ENCODE measurements around the gene CDC42EP5. TPM values are rescaled to one million over a fixed set of nuclear protein-coding genes. Genes with fewer than 3 reads are reported as not detected.

Gene CDC42EP5
- total RNA-seq, 1 donor from 2014 or later, result 11.0 TPM

GRCh38 chr19:54464044-54464629 lies 9.0 kb downstream of the CDC42EP5 start:
- ATAC-seq (peak; percentile 40), DNase-seq (peak; percentile 79)
- intact Hi-C loops (cut with micrococcal nuclease), result no loop called here

- DNase-seq (peak; percentile 97), ATAC-seq (peak; percentile 75)
- intact Hi-C loops (cut with micrococcal nuclease), result no loop called here
Observed at GRCh38 chr19:54463531-54464043, 9.5 kb downstream of the CDC42EP5 start, which contains the start of gene LENG9. Gene LENG9 (minus strand): TSS chr19:54463778. CDS start chr19:54463526, 252 bp downstream.

GRCh38 chr19:54462655-54463530 lies 10.2 kb downstream of the CDC42EP5 start:
- DNase-seq (peak; percentile 86), ATAC-seq (peak; percentile 38)
- intact Hi-C loops (cut with micrococcal nuclease), result no loop called here

DNA sequence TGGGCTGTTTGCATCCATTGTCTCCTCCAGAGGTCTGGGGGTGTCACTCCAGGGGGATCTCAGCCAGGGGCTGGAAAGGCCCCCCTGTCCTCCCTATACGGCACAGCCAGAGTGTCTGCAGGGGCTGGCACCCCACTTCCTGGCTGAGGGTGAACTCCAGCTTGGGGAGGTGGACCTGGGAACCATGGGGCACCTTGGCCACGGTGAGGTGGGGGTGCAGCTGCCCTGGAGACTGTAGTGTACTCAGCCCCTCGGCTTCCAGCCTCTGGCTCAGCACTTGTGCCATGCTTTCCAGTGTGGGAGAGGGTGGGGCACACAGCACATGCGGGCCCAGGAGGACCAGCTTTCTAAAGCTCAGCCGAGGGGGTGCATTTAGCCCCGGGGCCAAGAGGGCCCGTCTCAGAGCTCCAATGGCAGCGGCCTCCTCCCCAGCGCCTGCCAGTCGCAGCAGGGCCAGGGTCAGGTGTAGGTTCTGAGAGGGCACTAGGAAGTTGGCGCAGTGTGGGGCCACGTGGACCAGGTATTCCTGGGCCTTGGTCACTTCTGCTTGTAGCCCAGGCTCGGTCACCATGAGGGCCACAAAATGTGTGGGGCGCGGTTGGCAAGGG lies 10.9 kb downstream of the CDC42EP5 start:
- no peak for DNase-seq
- no peak for ATAC-seq
- intact Hi-C loops (cut with micrococcal nuclease), result no loop called here

GRCh38 chr19:54461613-54462012 lies 11.5 kb downstream of the CDC42EP5 start:
- ATAC-seq (no peak), DNase-seq (no peak)
- intact Hi-C loops (cut with micrococcal nuclease), result no loop called here

DNA sequence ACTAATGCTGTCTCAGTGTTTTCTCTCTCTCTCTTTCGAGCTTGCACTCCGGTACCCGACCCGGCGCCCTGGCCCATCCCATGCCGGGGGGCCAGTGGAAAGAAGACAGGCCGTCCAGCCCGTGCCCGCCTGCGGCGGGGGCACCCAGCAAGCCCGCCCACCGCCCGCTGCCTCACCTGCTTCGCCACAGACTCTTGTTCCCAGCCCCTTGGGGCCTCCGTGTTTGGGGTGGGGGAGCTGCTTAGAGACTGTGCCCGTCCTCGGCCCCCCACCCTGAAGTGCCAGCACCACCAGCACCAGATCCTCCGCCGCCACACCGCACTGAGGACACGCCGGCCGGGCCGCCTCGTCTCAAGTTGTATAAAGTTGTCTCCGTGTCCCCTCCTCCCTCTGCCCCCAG lies 11.9 kb downstream of the CDC42EP5 start:
- intact Hi-C loops (cut with micrococcal nuclease), result no loop called here
- ATAC-seq, result no peak
- DNase-seq, result no peak

DNA sequence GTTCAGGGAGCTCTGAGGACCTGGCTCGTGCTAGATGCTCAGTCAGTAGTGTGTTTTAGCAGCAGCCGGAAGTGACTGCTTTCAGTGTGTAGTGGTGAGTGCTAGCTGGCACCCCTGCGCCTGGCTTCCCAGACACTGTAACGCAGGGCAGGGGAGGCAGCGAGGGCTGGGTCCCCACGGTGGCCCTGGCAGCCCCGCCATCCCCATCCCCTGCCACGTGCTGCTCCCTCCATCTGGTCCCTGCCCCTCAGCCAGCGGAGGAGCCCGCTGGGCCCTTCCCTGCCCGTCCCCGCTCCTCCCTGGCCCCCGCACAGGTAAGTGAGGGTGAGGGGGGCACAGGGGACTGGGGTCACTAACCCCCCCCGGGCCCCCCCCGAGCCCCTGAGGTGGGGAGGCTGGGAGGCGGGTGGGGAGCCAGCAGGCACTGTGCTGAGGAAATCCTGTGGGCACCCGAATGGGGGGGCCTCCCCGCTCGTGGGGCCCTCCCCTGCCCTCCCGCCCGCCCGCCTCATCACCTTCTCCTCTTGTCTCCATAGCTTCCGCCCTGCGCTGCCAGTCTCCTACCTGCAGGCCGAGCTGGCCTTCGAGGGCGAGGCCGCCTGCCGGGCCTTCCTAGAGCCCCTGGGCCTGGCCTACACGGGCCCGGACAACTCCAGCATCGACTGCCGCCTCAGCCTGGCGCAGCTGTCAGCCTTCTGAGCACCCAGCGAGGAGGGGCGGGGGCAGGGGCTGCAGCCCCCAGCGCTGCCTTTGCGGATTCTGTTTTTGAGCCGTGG lies 12.7 kb downstream of the CDC42EP5 start:
- DNase-seq, result no peak
- intact Hi-C loops (cut with micrococcal nuclease), result no loop called here
- no peak for ATAC-seq

DNA sequence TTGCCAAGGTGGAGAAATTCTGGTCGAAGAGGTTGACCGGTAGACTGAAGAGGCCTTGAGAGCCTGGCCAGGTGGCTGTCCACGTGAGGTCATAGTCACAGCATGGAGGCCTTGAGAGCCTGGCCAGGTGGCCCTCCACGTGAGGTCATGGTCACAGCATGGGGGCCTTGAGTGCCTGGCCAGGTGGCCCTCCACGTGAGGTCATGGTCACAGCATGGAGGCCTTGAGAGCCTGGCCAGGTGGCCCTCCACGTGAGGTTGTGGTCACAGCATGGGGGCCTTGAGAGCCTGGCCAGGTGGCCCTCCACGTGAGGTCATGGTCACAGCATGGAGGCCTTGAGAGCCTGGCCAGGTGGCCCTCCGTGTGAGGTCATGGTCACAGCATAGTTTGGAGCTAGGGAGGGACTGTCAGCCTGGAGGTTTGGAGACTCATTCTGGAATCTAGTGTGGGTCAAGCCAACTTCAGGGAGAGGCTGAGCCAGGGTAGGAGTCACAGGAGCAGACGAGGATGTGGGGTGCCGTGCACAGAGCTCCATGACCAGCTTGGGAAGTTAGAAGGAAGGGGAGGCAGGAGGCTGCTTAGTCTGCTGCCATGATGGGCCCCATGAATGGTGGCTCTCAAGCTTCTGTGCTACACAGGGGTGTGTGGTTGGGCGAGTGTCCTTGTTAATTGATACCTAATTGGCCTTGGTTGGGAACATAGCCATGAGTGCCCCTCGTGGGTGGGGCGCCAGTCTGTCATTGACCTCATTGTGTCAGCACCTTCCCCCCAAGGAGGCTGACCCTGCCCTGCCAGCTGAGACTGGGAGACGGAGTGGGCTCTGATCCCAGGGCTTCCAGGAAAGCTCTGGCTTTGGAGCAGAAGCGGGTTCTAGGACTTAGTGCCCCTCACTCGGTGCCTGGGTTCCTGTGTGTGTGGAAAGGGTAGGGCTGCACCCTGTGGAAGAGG lies 13.5 kb downstream of the CDC42EP5 start:
- ATAC-seq, result no peak

DNA sequence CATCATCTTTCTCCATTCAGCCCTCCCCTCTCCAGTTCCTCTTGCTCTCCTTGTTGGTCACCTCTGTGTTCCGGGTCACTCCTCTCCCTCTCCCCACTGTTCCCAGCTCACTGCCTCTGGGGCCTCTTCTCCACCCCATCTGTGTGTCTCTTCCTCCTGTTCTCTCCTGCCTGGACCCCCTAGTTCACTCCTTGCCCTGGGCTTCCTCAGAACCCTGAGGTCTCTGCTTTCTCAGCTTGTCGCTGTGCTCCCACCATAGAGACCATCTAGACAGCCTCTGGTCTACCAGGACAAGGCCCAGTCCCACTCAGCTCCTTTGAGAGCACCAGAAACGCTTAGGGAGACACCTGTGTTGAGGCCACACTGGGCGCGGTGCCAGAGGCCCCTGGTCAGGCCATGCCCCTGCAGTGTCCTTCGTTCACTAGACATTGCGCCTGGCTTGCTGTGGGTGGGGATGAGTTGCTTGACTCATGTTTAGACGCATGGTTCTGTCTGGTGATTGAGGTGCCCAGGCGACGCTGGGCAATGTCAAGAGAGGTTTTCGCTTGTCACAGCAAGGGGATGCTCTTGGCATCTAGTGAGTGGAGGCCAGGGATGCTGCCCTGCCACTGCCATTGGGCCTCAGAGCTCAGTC lies 14.3 kb downstream of the CDC42EP5 start:
- ATAC-seq (no peak), DNase-seq (no peak)
- intact Hi-C loops (cut with micrococcal nuclease), result no loop called here

More for the DNA sequence above, 13.5 kb downstream of the CDC42EP5 start:
- intact Hi-C loops (cut with micrococcal nuclease), result no loop called here
- DNase-seq, result no peak

DNA sequence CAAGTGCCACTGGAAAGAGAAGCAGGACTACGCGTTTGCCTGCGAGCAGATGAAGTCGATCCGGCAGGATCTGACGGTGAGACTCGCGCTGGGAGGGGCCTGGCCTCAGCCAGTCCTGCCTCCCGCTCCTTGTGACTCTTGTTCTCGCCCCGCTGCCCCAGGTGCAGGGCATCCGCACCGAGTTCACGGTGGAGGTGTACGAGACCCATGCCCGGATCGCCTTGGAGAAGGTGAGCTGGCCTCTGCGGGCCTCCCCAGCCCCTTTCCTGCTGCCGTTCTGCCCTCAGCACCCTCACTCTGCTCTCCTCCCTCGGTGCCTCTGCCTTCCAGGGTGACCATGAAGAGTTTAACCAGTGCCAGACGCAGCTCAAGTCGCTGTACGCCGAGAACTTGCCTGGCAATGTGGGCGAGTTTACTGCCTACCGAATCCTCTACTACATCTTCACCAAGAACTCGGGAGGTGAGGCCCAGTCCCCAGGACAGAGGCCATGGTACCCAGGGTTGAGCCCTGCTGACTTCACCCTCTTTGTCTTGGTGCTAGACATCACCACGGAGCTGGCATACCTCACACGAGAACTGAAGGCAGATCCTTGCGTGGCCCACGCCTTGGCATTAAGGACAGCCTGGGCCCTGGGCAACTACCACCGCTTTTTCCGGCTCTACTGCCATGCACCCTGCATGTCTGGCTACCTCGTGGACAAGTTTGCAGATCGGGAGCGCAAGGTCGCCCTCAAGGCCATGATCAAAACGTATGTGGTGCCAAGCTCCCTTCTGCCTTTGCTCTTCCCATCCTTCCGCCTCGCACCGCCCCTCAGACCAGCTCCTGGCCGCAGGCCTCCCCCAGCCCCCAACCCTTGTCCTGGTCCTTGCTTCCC lies 15.1 kb downstream of the CDC42EP5 start:
- ATAC-seq (no peak), DNase-seq (no peak)
- intact Hi-C loops (cut with micrococcal nuclease), result no loop called here

DNA sequence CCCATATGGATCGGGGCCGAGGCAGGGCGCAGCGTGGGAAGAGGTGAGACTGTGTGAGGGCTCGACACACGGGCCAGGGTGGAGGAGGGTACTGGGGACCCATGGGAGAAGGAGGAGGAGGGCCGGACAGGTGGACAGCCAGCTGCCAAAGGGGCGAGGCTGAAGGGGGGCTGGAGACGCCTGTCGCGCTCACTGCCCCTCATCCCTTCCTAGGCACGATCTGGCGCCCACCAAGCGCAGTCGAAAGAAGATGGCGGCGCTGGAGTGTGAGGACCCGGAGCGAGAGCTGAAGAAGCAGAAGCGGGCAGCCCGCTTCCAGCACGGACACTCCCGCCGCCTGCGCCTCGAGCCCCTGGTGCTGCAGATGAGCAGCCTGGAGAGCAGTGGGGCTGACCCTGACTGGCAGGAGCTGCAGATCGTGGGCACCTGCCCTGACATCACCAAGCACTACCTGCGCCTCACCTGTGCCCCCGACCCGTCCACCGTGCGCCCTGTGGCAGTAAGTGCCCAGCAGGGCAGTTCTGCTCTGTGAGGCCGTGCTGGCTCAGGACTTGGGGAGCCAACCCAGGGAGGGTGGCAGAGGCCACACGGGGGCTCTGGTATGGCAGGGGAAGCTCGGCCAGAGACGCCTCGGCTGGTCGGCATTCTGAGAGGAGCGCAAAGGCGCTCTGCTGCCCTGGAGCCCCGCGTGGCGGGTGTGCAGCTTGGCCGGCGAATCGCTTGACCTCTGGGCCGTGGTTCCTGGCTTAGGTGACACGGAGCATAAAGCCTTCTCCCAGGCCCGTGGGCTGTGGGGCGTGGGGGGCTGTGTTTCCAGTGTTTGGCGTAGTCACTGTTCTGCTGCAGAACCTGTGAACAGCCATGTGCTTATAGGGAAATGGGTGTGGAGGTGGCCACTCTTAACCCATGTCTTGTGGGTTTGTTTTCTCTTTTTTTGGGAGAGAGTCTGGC lies 16.4 kb downstream of the CDC42EP5 start:
- intact Hi-C loops (cut with micrococcal nuclease), result no loop called here
- DNase-seq (no peak), ATAC-seq (no peak)

- no peak for ATAC-seq
- intact Hi-C loops (cut with micrococcal nuclease), result no loop called here
- no peak for DNase-seq
Observed at GRCh38 chr19:54455786-54456422, 17.2 kb downstream of the CDC42EP5 start.

- ATAC-seq (no peak), DNase-seq (no peak)
- intact Hi-C loops (cut with micrococcal nuclease), result no loop called here
Observed at GRCh38 chr19:54454781-54455675, 18.1 kb downstream of the CDC42EP5 start.

Data from left ventricle myocardium superior (tissue), 1 donor.